ENCODE data around the gene HADHA.
"Not testable (repeated sequence)": the region's sequence is repeated elsewhere in the genome, so short reads cannot be mapped to it uniquely, and the experiment has no call there.

The HADHA gene

DNA sequence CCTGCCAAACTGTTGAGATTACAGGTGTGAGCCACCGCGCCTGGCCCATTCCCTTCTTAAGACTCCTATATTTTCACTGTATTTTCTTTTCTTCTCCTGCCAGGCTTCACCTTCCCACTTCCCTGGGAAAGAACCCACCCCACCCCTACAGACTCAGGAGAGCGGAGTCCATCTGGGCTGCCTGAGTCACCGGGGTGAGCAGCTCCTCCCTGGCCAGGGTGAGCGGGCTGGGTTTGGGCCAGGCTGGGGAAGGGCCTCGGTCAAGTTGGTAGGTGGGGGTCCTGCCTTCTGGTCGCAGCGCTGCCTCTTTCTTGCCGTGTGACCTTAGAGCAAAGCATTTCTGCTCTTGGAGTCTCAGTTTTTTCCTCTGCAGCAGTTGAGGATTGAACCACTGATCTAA, 73.6 kb downstream of the HADHA start:
- no peak for TF ChIP-seq CTCF (conservative IDR thresholded peaks at IDR 0.05; ENCODE audit: low read depth, low read length)
- no peak for DNase-seq (ENCODE audit: low read depth)
- no peak overlapping the region for H3K4me3 ChIP-seq (ENCODE audit: low read depth, low read length)

DNA sequence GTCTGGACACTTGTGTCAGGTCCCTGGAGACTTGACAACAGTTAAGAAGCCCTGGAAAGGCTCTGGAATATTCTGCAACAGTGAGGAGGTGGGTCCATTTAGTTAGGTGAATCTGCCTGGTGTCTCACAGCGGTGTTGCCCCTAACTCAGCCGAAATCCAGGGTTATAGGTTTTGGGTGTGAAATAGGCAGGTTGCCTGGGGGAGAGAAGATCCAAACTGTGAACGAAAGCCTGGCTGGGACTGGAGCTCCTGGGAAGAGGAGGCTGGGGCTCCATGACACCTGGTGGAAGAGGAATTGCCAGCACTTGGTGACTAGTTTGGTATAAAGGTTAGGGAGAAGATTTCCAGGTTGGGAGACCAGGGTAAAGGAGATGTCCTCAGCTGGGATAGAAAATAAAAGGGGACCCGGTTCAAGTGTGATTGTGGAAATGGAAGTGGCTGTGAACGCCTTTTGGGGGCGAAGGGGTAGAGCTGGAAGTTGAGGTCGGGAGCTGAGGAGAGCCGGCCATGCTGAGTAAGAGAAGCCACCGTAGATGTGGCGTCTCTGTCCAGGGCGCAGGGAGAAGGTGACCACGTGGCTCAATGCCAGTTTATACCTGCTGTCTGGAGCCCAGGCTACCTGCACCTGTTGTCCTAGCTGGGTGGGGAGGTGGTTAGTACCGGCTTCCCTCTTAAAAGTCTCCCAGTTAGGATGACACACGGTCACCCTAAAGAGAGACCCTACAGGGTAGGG, 74.6 kb downstream of the HADHA start:
- DNase-seq (ENCODE audit: low read depth): no peak
- TF ChIP-seq CTCF (conservative IDR thresholded peaks at IDR 0.05; ENCODE audit: low read depth, low read length): no peak
- no peak overlapping the region for H3K4me3 ChIP-seq (ENCODE audit: low read depth, low read length)

- no peak for DNase-seq (ENCODE audit: low read depth)
- no peak for TF ChIP-seq CTCF (conservative IDR thresholded peaks at IDR 0.05; ENCODE audit: low read depth, low read length)
- no peak overlapping the region for H3K4me3 ChIP-seq (ENCODE audit: low read depth, low read length)
Observed at GRCh38 chr2:26169226-26169625, 75.2 kb downstream of the HADHA start.

DNA sequence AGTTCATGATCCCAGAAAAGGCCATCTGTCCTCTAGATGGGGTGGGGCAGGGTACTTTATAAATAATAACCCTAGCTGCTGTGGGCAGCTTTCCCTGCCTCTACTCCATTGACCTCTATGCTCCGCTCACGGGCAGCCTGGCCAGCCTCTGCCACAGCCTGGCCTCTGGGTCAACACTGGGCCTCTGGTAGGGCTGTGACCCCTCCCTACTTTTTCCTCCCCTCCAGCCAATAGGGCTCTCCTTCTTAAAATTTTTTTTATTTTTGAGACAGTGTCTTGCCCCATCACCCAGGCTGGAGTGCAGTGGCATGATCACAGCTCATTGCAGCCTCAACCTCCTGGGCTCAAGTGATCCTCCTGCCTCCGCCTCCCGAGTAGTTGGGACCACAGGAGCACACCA, 75.6 kb downstream of the HADHA start:
- no peak for TF ChIP-seq CTCF (conservative IDR thresholded peaks at IDR 0.05; ENCODE audit: low read depth, low read length)
- H3K4me3 ChIP-seq (ENCODE audit: low read depth, low read length): no peak overlapping the region
- no peak for DNase-seq (ENCODE audit: low read depth)

DNA sequence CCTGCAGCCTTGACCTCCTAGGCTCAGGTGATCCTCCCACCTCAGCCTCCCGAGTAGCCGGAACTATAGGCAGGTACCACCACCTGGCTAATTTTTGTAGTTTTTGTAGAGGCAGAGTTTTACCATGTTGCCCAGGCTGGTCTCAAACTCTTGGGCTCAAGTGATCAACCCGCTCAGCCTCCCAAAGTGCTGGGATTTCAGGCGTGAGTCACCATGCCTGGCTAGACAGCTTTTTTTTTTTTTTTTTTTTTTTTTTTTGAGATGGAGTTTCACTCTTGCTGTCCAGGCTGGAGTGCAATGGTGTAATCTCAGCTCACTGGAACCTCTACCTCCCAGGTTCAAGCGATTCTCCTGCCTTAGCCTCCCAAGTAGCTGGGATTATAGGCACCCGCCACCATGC, 77.9 kb downstream of the HADHA start:
- not testable (repeated sequence) for DNase-seq (ENCODE audit: low read depth); H3K4me3 ChIP-seq (ENCODE audit: low read depth, low read length)

DNA sequence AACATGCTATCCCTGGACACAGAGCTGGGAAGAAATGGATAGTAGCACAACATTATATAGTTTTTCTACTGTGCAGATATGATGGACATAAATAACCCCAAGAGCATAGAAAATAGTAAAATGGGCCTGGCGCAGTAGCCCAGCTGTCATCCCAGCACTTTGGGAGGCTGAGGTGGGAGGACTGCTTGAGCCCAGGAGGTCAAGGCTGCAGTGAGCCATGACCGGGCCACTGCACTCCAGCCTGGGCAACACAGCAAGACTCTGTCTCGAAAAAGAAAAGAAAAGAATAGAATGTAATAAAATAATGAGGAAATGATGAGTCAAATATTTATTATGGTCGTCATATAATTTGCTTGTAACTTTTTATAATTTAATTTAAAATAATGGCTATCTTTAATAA, 79.0 kb downstream of the HADHA start:
- H3K4me3 ChIP-seq (ENCODE audit: low read depth, low read length): no peak overlapping the region
- no peak for TF ChIP-seq CTCF (conservative IDR thresholded peaks at IDR 0.05; ENCODE audit: low read depth, low read length)
- DNase-seq (ENCODE audit: low read depth): no peak

DNA sequence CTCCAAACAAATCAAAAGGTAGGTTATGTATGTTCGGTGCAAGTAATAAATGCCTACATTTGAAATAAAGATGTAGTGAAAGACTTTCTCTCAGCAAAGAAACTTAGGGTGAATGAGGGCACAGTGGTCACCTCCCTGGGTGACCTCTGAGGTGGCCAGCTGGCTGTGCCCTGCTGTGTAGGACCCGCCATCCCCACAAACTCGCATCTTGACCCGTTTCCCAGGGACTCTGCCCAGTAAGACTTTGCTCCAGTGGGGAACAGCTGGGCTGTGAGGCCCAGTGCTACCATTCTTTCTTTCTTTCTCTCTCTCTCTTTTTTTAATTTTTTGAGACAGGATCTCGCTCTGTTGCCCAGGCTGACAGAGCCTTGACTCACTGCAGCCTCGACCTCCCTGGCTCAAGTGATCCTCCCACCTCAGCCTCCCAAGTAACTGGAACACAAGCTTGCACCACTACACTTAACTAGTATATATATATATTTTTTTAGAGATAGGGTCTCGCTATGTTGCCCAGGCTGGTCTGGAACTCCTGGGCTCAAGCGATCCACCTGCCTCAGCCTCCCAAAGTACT, 79.7 kb downstream of the HADHA start:
- no peak for DNase-seq (ENCODE audit: low read depth)
- no peak overlapping the region for H3K4me3 ChIP-seq (ENCODE audit: low read depth, low read length)
- TF ChIP-seq CTCF (conservative IDR thresholded peaks at IDR 0.05; ENCODE audit: low read depth, low read length): no peak

All from choroid plexus epithelial cell (primary cell).